PC-3 (cell line): ENCODE results near the gene PLXNA1. TPM values are rescaled to one million over a fixed set of nuclear protein-coding genes. Genes with fewer than 3 reads are reported as not detected.

ENCODE experiments used
- ATAC-seq: fragments of 200-7000 bp; cut with Tn5 transposase; 2 replicates; pipeline ENCODE4 v1.9.1; 2020; ENCODE audit warnings: mild to moderate bottlenecking, moderate library complexity
- BruUV-seq: library from RNA; stranded (reverse); fragments of 400-500 nt; replicated peaks from 2 replicates; lab custom pipeline; 2021; lab: Mats Ljungman, UMichigan
- CTCF ChIA-PET: fragments of 300-600 bp; sonication (Branson Sonifier 250); formaldehyde crosslinking; loops from one replicate; lab custom pipeline; 2022; ENCODE audit warnings: antibody characterized with exemption; lab: Charles Lee
- POLR2A ChIA-PET: fragments of 300-600 bp; sonication (Branson Sonifier 250); formaldehyde crosslinking; loops from one replicate; lab custom pipeline; 2022; ENCODE audit warnings: antibody characterized with exemption; ENCODE audit not compliant: unreplicated experiment; lab: Charles Lee
- DNase-seq: peaks from one replicate; pipeline ENCODE4 v3.0.0-alpha.2; 2015
- H2AFZ ChIP-seq: fragments of 300-600 bp; sonication (generic); 2 replicates; pipeline ENCODE4 v1.6.0; 2016; ENCODE audit warnings: antibody characterized with exemption, low read length
- H3F3A ChIP-seq: fragments of 300-600 bp; sonication (generic); one replicate; pipeline ENCODE4 v1.6.0; 2017; ENCODE audit warnings: antibody characterized with exemption, low read length, control low read depth, mild to moderate bottlenecking; ENCODE audit not compliant: unreplicated experiment
- H3K27ac ChIP-seq: fragments of 300-600 bp; sonication (generic); 2 replicates; pipeline ENCODE4 v1.5.1; 2016; ENCODE audit warnings: mild to moderate bottlenecking, low read length
- H3K27me3 ChIP-seq: fragments of 300-600 bp; sonication (generic); 2 replicates; pipeline ENCODE4 v1.6.1; 2016; ENCODE audit warnings: low read length, mixed read lengths
- H3K36me3 ChIP-seq: fragments of 300-600 bp; sonication (generic); 2 replicates; pipeline ENCODE4 v1.6.1; 2016; ENCODE audit warnings: low read depth, mixed run types, low read length, mixed read lengths
- H3K4me1 ChIP-seq: fragments of 300-600 bp; sonication (generic); 2 replicates; pipeline ENCODE4 v1.5.1; 2016; ENCODE audit warnings: low read length; ENCODE audit not compliant: insufficient read depth
- H3K4me2 ChIP-seq: fragments of 300-600 bp; sonication (generic); 2 replicates; pipeline ENCODE4 v1.6.0; 2016; ENCODE audit warnings: low read length
- H3K4me3 ChIP-seq: fragments of 300-600 bp; sonication (generic); 2 replicates; pipeline ENCODE4 v1.5.1; 2016; ENCODE audit warnings: mild to moderate bottlenecking, low read length, mixed read lengths
- H3K79me2 ChIP-seq: fragments of 300-600 bp; sonication (generic); 2 replicates; pipeline ENCODE4 v1.6.1; 2017; ENCODE audit warnings: low read length, mixed read lengths
- H3K9ac ChIP-seq: fragments of 300-600 bp; sonication (generic); 2 replicates; pipeline ENCODE4 v1.6.0; 2016; ENCODE audit warnings: mild to moderate bottlenecking, low read length
- H3K9me2 ChIP-seq: fragments of 300-600 bp; sonication (generic); replicated peaks from 2 replicates; pipeline ENCODE4 v1.6.1; 2016; ENCODE audit warnings: mixed run types, low read length, mixed read lengths
- H3K9me3 ChIP-seq: fragments of 300-600 bp; sonication (generic); 2 replicates; pipeline ENCODE4 v1.6.1; 2016; ENCODE audit warnings: low read length, mixed read lengths
- H4K20me1 ChIP-seq: fragments of 300-600 bp; sonication (generic); 2 replicates; pipeline ENCODE4 v1.6.1; 2016; ENCODE audit warnings: low read length, mixed read lengths
- CTCF ChIP-seq: fragments of 300-600 bp; sonication (generic); conservative IDR thresholded peaks from 2 replicates; pipeline ENCODE4 v1.5.1; 2017; ENCODE audit warnings: antibody characterized with exemption, low read depth, mild to moderate bottlenecking, low read length
- EZH2 ChIP-seq: fragments of 300-600 bp; sonication (generic); IDR thresholded peaks from one replicate; pipeline ENCODE4 v1.6.1; 2017; ENCODE audit warnings: antibody characterized with exemption, mild to moderate bottlenecking, low read length; ENCODE audit not compliant: unreplicated experiment
- EZH2phosphoT487 ChIP-seq: fragments of 300-600 bp; sonication (generic); IDR thresholded peaks from 2 replicates; pipeline ENCODE4 v1.6.1; 2018; ENCODE audit warnings: mild to moderate bottlenecking, antibody characterized with exemption, low read length, borderline replicate concordance
- intact Hi-C: fragments of 100-400 bp; cut with micrococcal nuclease; formaldehyde crosslinking; loops from 2 replicates; pipeline ENCODE4 v1.9.0; 2023
- total RNA-seq: library from RNA; depleted of rRNA; stranded (reverse); fragments of >200 nt; gene quantifications from 2 replicates; pipeline ENCODE4 v1.2.3, GENCODE V29; 2014

Gene PLXNA1
- total RNA-seq, 1 experiment from 2014 or later = 30.0 TPM

GRCh38 chr3:126934991-126935390, 47.9 kb upstream of the PLXNA1 start:
- no TSS peak for BruUV-seq
- no peaks in the 10 kb centered on the region for H3F3A ChIP-seq
- H3K4me3 ChIP-seq = no peak overlapping the region
- H3K9me2 ChIP-seq = no peaks in the 10 kb centered on the region
- no peaks in the 10 kb centered on the region for H3K36me3 ChIP-seq
- H2AFZ ChIP-seq = no peak overlapping the region
- no peak overlapping the region for H3K4me2 ChIP-seq
- no peak overlapping the region for H3K9ac ChIP-seq
- H4K20me1 ChIP-seq = no peaks in the 10 kb centered on the region
- ChIA-PET POLR2A (no interaction called here), CTCF (no interaction called here)
- DNase-seq = no peak
- TF ChIP-seq EZH2phosphoT487 (no peak), CTCF (no peak), EZH2 (no peak)
- H3K27ac ChIP-seq = no peak overlapping the region
- H3K9me3 ChIP-seq = no peaks in the 10 kb centered on the region
- H3K79me2 ChIP-seq = no peaks in the 10 kb centered on the region
- no peaks in the 10 kb centered on the region for H3K27me3 ChIP-seq
- ATAC-seq = no peak
- H3K4me1 ChIP-seq = peaks cover 24% of the 10 kb centered on the region
- intact Hi-C loops = no loop called here

- Histone ChIP-seq H3K9ac (no peak overlapping the region), H3K9me3 (no peaks in the 10 kb centered on the region), H3K79me2 (no peaks in the 10 kb centered on the region), H4K20me1 (no peaks in the 10 kb centered on the region), H3K4me2 (no peak overlapping the region), H3K4me3 (no peak overlapping the region), H3K36me3 (no peaks in the 10 kb centered on the region), H3K27me3 (no peaks in the 10 kb centered on the region), H3K9me2 (no peaks in the 10 kb centered on the region), H2AFZ (no peak overlapping the region), H3F3A (no peaks in the 10 kb centered on the region), H3K27ac (no peak overlapping the region), H3K4me1 (peaks cover 24% of the 10 kb centered on the region)
- DNase-seq = no peak
- BruUV-seq = no TSS peak
- intact Hi-C loops = no loop called here
- CTCF ChIA-PET = no interaction called here
- POLR2A ChIA-PET = no interaction called here
- no peak for ATAC-seq
- TF ChIP-seq CTCF = no peak
- no peak for TF ChIP-seq EZH2
- TF ChIP-seq EZH2phosphoT487 = no peak
These were observed 47.0 kb upstream of the PLXNA1 start for GRCh38 chr3:126935756-126936509.

GRCh38 chr3:126936853-126937425, 46.0 kb upstream of the PLXNA1 start:
- no peak overlapping the region for H3K4me2 ChIP-seq
- no peaks in the 10 kb centered on the region for H3K36me3 ChIP-seq
- TF ChIP-seq EZH2phosphoT487 = no peak
- no peak for TF ChIP-seq EZH2
- no peak for TF ChIP-seq CTCF
- ChIA-PET POLR2A (no interaction called here), CTCF (no interaction called here)
- DNase-seq = no peak
- H4K20me1 ChIP-seq = no peaks in the 10 kb centered on the region
- H3F3A ChIP-seq = no peaks in the 10 kb centered on the region
- peaks cover 17% of the 10 kb centered on the region for H3K4me1 ChIP-seq
- ATAC-seq = no peak
- intact Hi-C loops = no loop called here
- no TSS peak for BruUV-seq
- H3K27me3 ChIP-seq = no peaks in the 10 kb centered on the region
- no peak overlapping the region for H2AFZ ChIP-seq
- H3K4me3 ChIP-seq = no peak overlapping the region
- H3K79me2 ChIP-seq = no peaks in the 10 kb centered on the region
- no peaks in the 10 kb centered on the region for H3K9me3 ChIP-seq
- no peak overlapping the region for H3K27ac ChIP-seq
- no peak overlapping the region for H3K9ac ChIP-seq
- H3K9me2 ChIP-seq = no peaks in the 10 kb centered on the region
